Liver (tissue), 9 donors: Measurements from ENCODE around the gene TMBIM6. TPM values are rescaled to one million over a fixed set of nuclear protein-coding genes. Genes with fewer than 3 reads are reported as not detected.
A peak's percentile ranks its signal among the peaks of the same experiment; 100 is the strongest.

ENCODE experiments used
- DNase-seq: peaks from one replicate; pipeline ENCODE4 v3.0.0-alpha.2; 2017; ENCODE audit warnings: low spot score
- H3K27ac ChIP-seq, 2 donors: one replicate each; pipeline ENCODE4 v1.7.0; 2013; ENCODE audit warnings: inconsistent platforms in 2 of 2, low read length in 2 of 2, control low read depth in 1 of 2, low read depth in 1 of 2, mild to moderate bottlenecking in 1 of 2
- H3K27me3 ChIP-seq, 4 donors: one replicate each; pipeline versions ENCODE4 v1.6.1 to v1.7.0; 2013; ENCODE audit warnings: low read length in 3 of 4, inconsistent platforms in 1 of 4, mild to moderate bottlenecking in 1 of 4, moderate library complexity in 1 of 4; ENCODE audit not compliant: control insufficient read depth in 4 of 4, insufficient read depth in 4 of 4
- H3K36me3 ChIP-seq, 4 donors: one replicate each; pipeline versions ENCODE4 v1.6.1 to v1.7.0; 2013; ENCODE audit warnings: low read length in 3 of 4, mild to moderate bottlenecking in 3 of 4, low read depth in 1 of 4, moderate library complexity in 1 of 4; ENCODE audit not compliant: control insufficient read depth in 4 of 4, insufficient read depth in 3 of 4
- H3K4me1 ChIP-seq, 4 donors: one replicate each; pipeline versions ENCODE4 v1.6.1 to v1.7.0; 2013; ENCODE audit warnings: low read length in 3 of 4, mild to moderate bottlenecking in 3 of 4, moderate library complexity in 1 of 4; ENCODE audit not compliant: control insufficient read depth in 4 of 4, insufficient read depth in 4 of 4
- H3K4me3 ChIP-seq, 3 donors: one replicate each; pipeline versions ENCODE4 v1.6.1 to v1.7.0; 2013; ENCODE audit warnings: low read length in 3 of 3, control low read depth in 1 of 3, low read depth in 1 of 3, mild to moderate bottlenecking in 1 of 3
- H3K9ac ChIP-seq, 2 donors: one replicate each; pipeline ENCODE4 v1.7.0; 2013; ENCODE audit warnings: low read length in 2 of 2, mild to moderate bottlenecking in 2 of 2, moderate library complexity in 2 of 2, control low read depth in 1 of 2, low read depth in 1 of 2
- H3K9me3 ChIP-seq, 4 donors: one replicate each; pipeline versions ENCODE4 v1.6.1 to v1.7.0; 2013; ENCODE audit warnings: low read length in 3 of 4; ENCODE audit not compliant: control insufficient read depth in 4 of 4
- EGR1 ChIP-seq, 2 donors: IDR thresholded peaks; 2 replicates each; pipeline ENCODE4 v1.6.1; 2016 to 2018; ENCODE audit warnings: antibody characterized with exemption in 2 of 2, low read depth in 2 of 2
- FOXA2 ChIP-seq: IDR thresholded peaks from 2 replicates; pipeline ENCODE4 v1.6.1; 2016; ENCODE audit warnings: antibody characterized with exemption
- GABPA ChIP-seq, 2 donors: IDR thresholded peaks in 1 of 2; conservative IDR thresholded peaks in 1 of 2; 2 replicates each; pipeline ENCODE4 v1.6.1; 2016; ENCODE audit warnings: antibody characterized with exemption in 2 of 2, mild to moderate bottlenecking in 1 of 2, moderate library complexity in 1 of 2
- HNF4A ChIP-seq, 2 donors: conservative IDR thresholded peaks; 2 replicates each; pipeline ENCODE4 v1.6.1; 2016; ENCODE audit warnings: antibody characterized with exemption in 2 of 2, mild to moderate bottlenecking in 2 of 2
- HNF4G ChIP-seq: IDR thresholded peaks from 2 replicates; pipeline ENCODE4 v1.6.1; 2016; ENCODE audit warnings: antibody characterized with exemption
- JUND ChIP-seq, 2 donors: IDR thresholded peaks; 2 replicates each; pipeline ENCODE4 v1.6.1; 2016; ENCODE audit warnings: antibody characterized with exemption in 2 of 2
- NR2F2 ChIP-seq: IDR thresholded peaks from 2 replicates; pipeline ENCODE4 v1.6.1; 2016; ENCODE audit warnings: antibody characterized with exemption
- RAD21 ChIP-seq, 2 donors: IDR thresholded peaks; 2 replicates each; pipeline ENCODE4 v1.6.1; 2016; ENCODE audit warnings: antibody characterized with exemption in 2 of 2, mild to moderate bottlenecking in 2 of 2
- RXRA ChIP-seq, 2 donors: IDR thresholded peaks; 2 replicates each; pipeline ENCODE4 v1.6.1; 2017 to 2018; ENCODE audit warnings: antibody characterized with exemption in 2 of 2, mild to moderate bottlenecking in 1 of 2
- SP1 ChIP-seq: IDR thresholded peaks from 2 replicates; pipeline ENCODE4 v1.6.1; 2018; ENCODE audit warnings: antibody characterized with exemption, mild to moderate bottlenecking
- TAF1 ChIP-seq: conservative IDR thresholded peaks from 2 replicates; pipeline ENCODE4 v1.6.1; 2016; ENCODE audit warnings: antibody characterized with exemption, mild to moderate bottlenecking
- YY1 ChIP-seq: IDR thresholded peaks from 2 replicates; pipeline ENCODE4 v1.6.1; 2016; ENCODE audit warnings: antibody characterized with exemption, mild to moderate bottlenecking
- WGBS: extraction: QIAGEN DNeasy Blood & Tissue Kit; methylation state at CpG from one replicate; pipeline ENCODE4 v1.1.7; 2013; 5-methylcytosine and 5-hydroxymethylcytosine counted together
- polyA plus RNA-seq, 2 donors: library from polyadenylated mRNA; stranded (reverse) in 1 of 2; unstranded in 1 of 2; fragments of 200-250 nt in 1 of 2; fragments of >200 nt in 1 of 2; fragmentation: Nextera tagmentation in 1 of 2; extraction: Ambion mirVana in 1 of 2; gene quantifications; one replicate each; pipeline versions ENCODE4 v1.2.1 to v1.2.3, GENCODE V29; 2013 to 2015
- total RNA-seq, 2 donors: library from RNA; depleted of rRNA; stranded (reverse); fragments of >200 nt; gene quantifications; one replicate each; pipeline ENCODE4 v1.2.3, GENCODE V29; 2014
- TF ChIP-seq, protein P1 (sequence below): IDR thresholded peaks from 2 replicates; pipeline ENCODE4 v1.6.1; 2016; ENCODE audit warnings: antibody characterized with exemption, mild to moderate bottlenecking
- TF ChIP-seq, protein P2 (sequence below): IDR thresholded peaks from 2 replicates; pipeline ENCODE4 v1.6.1; 2016; ENCODE audit warnings: antibody characterized with exemption
- TF ChIP-seq, protein P3 (sequence below): IDR thresholded peaks from 2 replicates; pipeline ENCODE4 v1.6.1; 2016; ENCODE audit warnings: antibody characterized with exemption
- TF ChIP-seq, protein P4 (sequence below): IDR thresholded peaks from 2 replicates; pipeline ENCODE4 v1.6.1; 2016; ENCODE audit warnings: antibody characterized with exemption
- TF ChIP-seq, protein P5 (sequence below): fragments of 150-350 bp; IDR thresholded peaks from 2 replicates; pipeline ENCODE4 v1.5.1; 2017; ENCODE audit warnings: improper control_type of control experiment, low read depth, low read length; ENCODE audit not compliant: missing input control
- donor health status: healthy.
- donor health status: healthy.
- donor health status: healthy.
- donor health status: healthy.
- donor health status: healthy.

Gene TMBIM6
- total and polyA plus RNA-seq, 4 donors: 464 to 1,207 (median 713) TPM

DNA sequence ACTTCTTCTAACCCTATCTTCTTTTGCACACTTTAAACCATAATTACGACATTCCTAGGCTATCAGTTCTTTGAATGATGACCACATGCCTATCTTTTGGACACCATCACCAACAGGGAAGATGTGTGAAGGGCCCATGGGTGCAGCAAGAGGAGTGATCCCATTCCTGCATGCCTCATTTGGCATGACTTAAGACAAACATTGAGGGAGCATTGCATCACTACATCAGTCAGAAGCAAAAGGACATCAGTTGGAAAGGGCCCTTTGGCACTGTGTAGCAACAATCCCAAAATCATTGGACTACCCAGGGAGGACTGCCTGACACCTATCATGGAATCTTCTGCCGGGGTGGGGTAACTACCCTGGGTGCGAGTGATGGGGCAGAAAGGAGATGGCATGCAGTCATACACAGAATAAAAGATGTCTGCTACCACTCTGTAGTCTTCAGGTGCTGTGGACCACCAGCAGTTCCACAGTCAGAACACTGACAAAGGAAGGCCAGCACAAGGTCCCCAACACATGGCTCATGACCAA is 10.7 kb upstream of the TMBIM6 start:
- WGBS: 73% methylated on average over 3 of the region's 3 CpGs
- no peak for TF ChIP-seq GABPA (IDR thresholded peaks at IDR 0.05 in 1 of 2, conservative IDR thresholded peaks at IDR 0.05 in 1 of 2)
- no peak for TF ChIP-seq FOXA2
- TF ChIP-seq EGR1 (IDR thresholded peaks at IDR 0.05; ENCODE audit: low read depth in 2 of 2): no peak
- TF ChIP-seq TAF1: no peak
- TF ChIP-seq, protein P1, sequence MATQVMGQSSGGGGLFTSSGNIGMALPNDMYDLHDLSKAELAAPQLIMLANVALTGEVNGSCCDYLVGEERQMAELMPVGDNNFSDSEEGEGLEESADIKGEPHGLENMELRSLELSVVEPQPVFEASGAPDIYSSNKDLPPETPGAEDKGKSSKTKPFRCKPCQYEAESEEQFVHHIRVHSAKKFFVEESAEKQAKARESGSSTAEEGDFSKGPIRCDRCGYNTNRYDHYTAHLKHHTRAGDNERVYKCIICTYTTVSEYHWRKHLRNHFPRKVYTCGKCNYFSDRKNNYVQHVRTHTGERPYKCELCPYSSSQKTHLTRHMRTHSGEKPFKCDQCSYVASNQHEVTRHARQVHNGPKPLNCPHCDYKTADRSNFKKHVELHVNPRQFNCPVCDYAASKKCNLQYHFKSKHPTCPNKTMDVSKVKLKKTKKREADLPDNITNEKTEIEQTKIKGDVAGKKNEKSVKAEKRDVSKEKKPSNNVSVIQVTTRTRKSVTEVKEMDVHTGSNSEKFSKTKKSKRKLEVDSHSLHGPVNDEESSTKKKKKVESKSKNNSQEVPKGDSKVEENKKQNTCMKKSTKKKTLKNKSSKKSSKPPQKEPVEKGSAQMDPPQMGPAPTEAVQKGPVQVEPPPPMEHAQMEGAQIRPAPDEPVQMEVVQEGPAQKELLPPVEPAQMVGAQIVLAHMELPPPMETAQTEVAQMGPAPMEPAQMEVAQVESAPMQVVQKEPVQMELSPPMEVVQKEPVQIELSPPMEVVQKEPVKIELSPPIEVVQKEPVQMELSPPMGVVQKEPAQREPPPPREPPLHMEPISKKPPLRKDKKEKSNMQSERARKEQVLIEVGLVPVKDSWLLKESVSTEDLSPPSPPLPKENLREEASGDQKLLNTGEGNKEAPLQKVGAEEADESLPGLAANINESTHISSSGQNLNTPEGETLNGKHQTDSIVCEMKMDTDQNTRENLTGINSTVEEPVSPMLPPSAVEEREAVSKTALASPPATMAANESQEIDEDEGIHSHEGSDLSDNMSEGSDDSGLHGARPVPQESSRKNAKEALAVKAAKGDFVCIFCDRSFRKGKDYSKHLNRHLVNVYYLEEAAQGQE: no peak
- no peak for TF ChIP-seq NR2F2
- TF ChIP-seq, protein P2, sequence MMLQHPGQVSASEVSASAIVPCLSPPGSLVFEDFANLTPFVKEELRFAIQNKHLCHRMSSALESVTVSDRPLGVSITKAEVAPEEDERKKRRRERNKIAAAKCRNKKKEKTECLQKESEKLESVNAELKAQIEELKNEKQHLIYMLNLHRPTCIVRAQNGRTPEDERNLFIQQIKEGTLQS: peak; percentile 35
- peak in 1 of 2 donors; percentile 58 for TF ChIP-seq HNF4A (conservative IDR thresholded peaks at IDR 0.05)
- TF ChIP-seq, protein P3, sequence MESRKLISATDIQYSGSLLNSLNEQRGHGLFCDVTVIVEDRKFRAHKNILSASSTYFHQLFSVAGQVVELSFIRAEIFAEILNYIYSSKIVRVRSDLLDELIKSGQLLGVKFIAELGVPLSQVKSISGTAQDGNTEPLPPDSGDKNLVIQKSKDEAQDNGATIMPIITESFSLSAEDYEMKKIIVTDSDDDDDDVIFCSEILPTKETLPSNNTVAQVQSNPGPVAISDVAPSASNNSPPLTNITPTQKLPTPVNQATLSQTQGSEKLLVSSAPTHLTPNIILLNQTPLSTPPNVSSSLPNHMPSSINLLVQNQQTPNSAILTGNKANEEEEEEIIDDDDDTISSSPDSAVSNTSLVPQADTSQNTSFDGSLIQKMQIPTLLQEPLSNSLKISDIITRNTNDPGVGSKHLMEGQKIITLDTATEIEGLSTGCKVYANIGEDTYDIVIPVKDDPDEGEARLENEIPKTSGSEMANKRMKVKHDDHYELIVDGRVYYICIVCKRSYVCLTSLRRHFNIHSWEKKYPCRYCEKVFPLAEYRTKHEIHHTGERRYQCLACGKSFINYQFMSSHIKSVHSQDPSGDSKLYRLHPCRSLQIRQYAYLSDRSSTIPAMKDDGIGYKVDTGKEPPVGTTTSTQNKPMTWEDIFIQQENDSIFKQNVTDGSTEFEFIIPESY: no peak
- TF ChIP-seq YY1: no peak
- TF ChIP-seq JUND (IDR thresholded peaks at IDR 0.05): no peak
- no peak for TF ChIP-seq RAD21 (IDR thresholded peaks at IDR 0.05)
- TF ChIP-seq RXRA (IDR thresholded peaks at IDR 0.05): no peak
- no peak for TF ChIP-seq SP1
- TF ChIP-seq, protein P4, sequence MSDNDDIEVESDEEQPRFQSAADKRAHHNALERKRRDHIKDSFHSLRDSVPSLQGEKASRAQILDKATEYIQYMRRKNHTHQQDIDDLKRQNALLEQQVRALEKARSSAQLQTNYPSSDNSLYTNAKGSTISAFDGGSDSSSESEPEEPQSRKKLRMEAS: no peak
- TF ChIP-seq HNF4G: no peak
- TF ChIP-seq, protein P5, sequence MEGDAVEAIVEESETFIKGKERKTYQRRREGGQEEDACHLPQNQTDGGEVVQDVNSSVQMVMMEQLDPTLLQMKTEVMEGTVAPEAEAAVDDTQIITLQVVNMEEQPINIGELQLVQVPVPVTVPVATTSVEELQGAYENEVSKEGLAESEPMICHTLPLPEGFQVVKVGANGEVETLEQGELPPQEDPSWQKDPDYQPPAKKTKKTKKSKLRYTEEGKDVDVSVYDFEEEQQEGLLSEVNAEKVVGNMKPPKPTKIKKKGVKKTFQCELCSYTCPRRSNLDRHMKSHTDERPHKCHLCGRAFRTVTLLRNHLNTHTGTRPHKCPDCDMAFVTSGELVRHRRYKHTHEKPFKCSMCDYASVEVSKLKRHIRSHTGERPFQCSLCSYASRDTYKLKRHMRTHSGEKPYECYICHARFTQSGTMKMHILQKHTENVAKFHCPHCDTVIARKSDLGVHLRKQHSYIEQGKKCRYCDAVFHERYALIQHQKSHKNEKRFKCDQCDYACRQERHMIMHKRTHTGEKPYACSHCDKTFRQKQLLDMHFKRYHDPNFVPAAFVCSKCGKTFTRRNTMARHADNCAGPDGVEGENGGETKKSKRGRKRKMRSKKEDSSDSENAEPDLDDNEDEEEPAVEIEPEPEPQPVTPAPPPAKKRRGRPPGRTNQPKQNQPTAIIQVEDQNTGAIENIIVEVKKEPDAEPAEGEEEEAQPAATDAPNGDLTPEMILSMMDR: no peak
- Histone ChIP-seq H3K9ac (no peak overlapping the region), H3K4me1 (no peaks in the 10 kb centered on the region), H3K27ac (no peak overlapping the region), H3K27me3 (no peaks in the 10 kb centered on the region), H3K36me3 (no peaks in the 10 kb centered on the region), H3K4me3 (no peak overlapping the region), H3K9me3 (no peaks in the 10 kb centered on the region)
- no peak for DNase-seq
